ENCODE measurements around the gene CST11.
"Not testable (repeated sequence)": the region's sequence is repeated elsewhere in the genome, so short reads cannot be mapped to it uniquely, and the experiment has no call there.

GRCh38 chr20:23472306-23472705 lies 19.6 kb upstream of the CST11 start:
- not testable (repeated sequence) for TF ChIP-seq BHLHE40 (IDR thresholded peaks at IDR 0.05; ENCODE audit: borderline replicate concordance); FOXA1 (IDR thresholded peaks at IDR 0.05); SUZ12 (IDR thresholded peaks at IDR 0.05); TARDBP (IDR thresholded peaks at IDR 0.05); SP1 (IDR thresholded peaks at IDR 0.05)
